GM12878 (cell line): ENCODE data around the gene PDE6B. TPM values are rescaled to one million over a fixed set of nuclear protein-coding genes. Genes with fewer than 3 reads are reported as not detected.

Experiments used
- ATAC-seq: fragments of 200-7000 bp; cut with Tn5 transposase; 3 replicates; pipeline ENCODE4 v1.9.1; 2020; ENCODE audit warnings: mild to moderate bottlenecking, moderate library complexity
- BruUV-seq: library from RNA; stranded (reverse); fragments of 400-500 nt; replicated peaks from 2 replicates; lab custom pipeline; 2021; lab: Mats Ljungman, UMichigan
- CTCF ChIA-PET: fragments of 300-600 bp; sonication (Branson Sonifier 250); formaldehyde crosslinking; extraction: SDS; loops from one replicate; lab custom pipeline; 2021; ENCODE audit warnings: inconsistent platforms; lab: Yijun Ruan, JAX
- POLR2A ChIA-PET: fragments of 350-600 bp; formaldehyde crosslinking; extraction: SDS; loops from one replicate; lab custom pipeline; 2021; ENCODE audit warnings: inconsistent platforms; lab: Charles Lee
- RAD21 ChIA-PET: fragments of 300-600 bp; sonication (Branson Sonifier 250); formaldehyde crosslinking; loops from one replicate; lab custom pipeline; 2023; ENCODE audit warnings: antibody characterized with exemption; ENCODE audit not compliant: unreplicated experiment; lab: Charles Lee
- SMC1A ChIA-PET: fragments of 300-600 bp; sonication (Branson Sonifier 250); formaldehyde crosslinking; loops from one replicate; lab custom pipeline; 2023; ENCODE audit not compliant: unreplicated experiment, uncharacterized antibody; lab: Charles Lee
- DNase-seq: peaks from one replicate; pipeline ENCODE4 v3.0.0-alpha.2; 2011; ENCODE audit warnings: low read depth, low spot score
- FAIRE-seq: peaks from 3 replicates; lab custom pipeline; 2011; peaks lifted over from hg19 to GRCh38; lab: Jason Lieb, UNC
- H2AFZ ChIP-seq: 2 replicates; pipeline ENCODE4 v1.6.0; 2011; ENCODE audit warnings: low read depth, low read length, control low read depth; ENCODE audit not compliant: control insufficient read depth
- H3K27ac ChIP-seq: 2 replicates; pipeline ENCODE4 v1.5.1; 2011; ENCODE audit warnings: control low read depth; ENCODE audit not compliant: control insufficient read depth, insufficient read depth
- H3K27me3 ChIP-seq, 2 experiments: replicated peaks in 1 of 2; 2 replicates each; pipeline versions ENCODE4 v1.6.0 to v1.6.1; 2011; ENCODE audit warnings: low read length in 1 of 2; ENCODE audit not compliant: control insufficient read depth in 2 of 2, insufficient read depth in 2 of 2
- H3K36me3 ChIP-seq, 2 experiments: 2 replicates each; pipeline ENCODE4 v1.5.1; 2011; ENCODE audit warnings: low read length in 1 of 2; ENCODE audit not compliant: control insufficient read depth in 2 of 2, insufficient read depth in 2 of 2
- H3K4me1 ChIP-seq: 2 replicates; pipeline ENCODE4 v1.6.1; 2011; ENCODE audit warnings: mild to moderate bottlenecking, low read length, moderate library complexity, mixed read lengths; ENCODE audit not compliant: control insufficient read depth, insufficient read depth
- H3K4me2 ChIP-seq: 2 replicates; pipeline ENCODE4 v1.6.0; 2011; ENCODE audit warnings: control low read depth; ENCODE audit not compliant: control insufficient read depth, insufficient read depth
- H3K4me3 ChIP-seq: fragments of 200-600 bp; sonication (generic); 2 replicates; pipeline ENCODE4 v1.5.1; 2016
- H3K79me2 ChIP-seq: 2 replicates; pipeline ENCODE4 v1.6.0; 2011; ENCODE audit warnings: low read length; ENCODE audit not compliant: control insufficient read depth, insufficient read depth
- H3K9ac ChIP-seq: 2 replicates; pipeline ENCODE4 v1.8.0; 2011; ENCODE audit warnings: low read length, control low read depth, mixed read lengths; ENCODE audit not compliant: control insufficient read depth, insufficient read depth
- H3K9me3 ChIP-seq: replicated peaks from 3 replicates; pipeline ENCODE4 v1.5.1; 2011; ENCODE audit warnings: mild to moderate bottlenecking, low read length; ENCODE audit not compliant: control insufficient read depth, insufficient read depth
- H4K20me1 ChIP-seq: 2 replicates; pipeline ENCODE4 v1.6.0; 2011; ENCODE audit not compliant: control insufficient read depth, insufficient read depth
- ATF7 ChIP-seq: fragments of 450-650 bp; IDR thresholded peaks from 2 replicates; pipeline ENCODE4 v1.6.1; 2016; ENCODE audit warnings: low read depth, mild to moderate bottlenecking
- BCL3 ChIP-seq: IDR thresholded peaks from 2 replicates; pipeline ENCODE4 v1.6.1; 2011; ENCODE audit warnings: borderline replicate concordance, low read depth, mild to moderate bottlenecking, moderate library complexity, low read length; ENCODE audit not compliant: insufficient read depth, poor library complexity, severe bottlenecking
- BHLHE40 ChIP-seq, 2 experiments: fragments of 450-650 bp in 1 of 2; IDR thresholded peaks; 2 replicates each; pipeline ENCODE4 v1.6.1; 2011 to 2017; ENCODE audit warnings: low read depth in 2 of 2, borderline replicate concordance in 1 of 2, improper control_type of control experiment in 1 of 2, low read length in 1 of 2, mild to moderate bottlenecking in 1 of 2
- BRCA1 ChIP-seq: IDR thresholded peaks from 2 replicates; pipeline ENCODE4 v1.6.1; 2011; ENCODE audit warnings: low read depth, low read length, improper control_type of control experiment
- GATAD2B ChIP-seq: fragments of 450-650 bp; conservative IDR thresholded peaks from 2 replicates; pipeline ENCODE4 v1.6.1; 2017; ENCODE audit warnings: low read depth, mild to moderate bottlenecking, moderate library complexity
- HCFC1 ChIP-seq: fragments of 150-350 bp; IDR thresholded peaks from 2 replicates; pipeline ENCODE4 v1.6.1; 2014; ENCODE audit warnings: low read length
- IRF5 ChIP-seq: fragments of 450-650 bp; IDR thresholded peaks from 2 replicates; pipeline ENCODE4 v1.6.1; 2017; ENCODE audit warnings: borderline replicate concordance
- KLF5 ChIP-seq: fragments of 450-650 bp; IDR thresholded peaks from 2 replicates; pipeline ENCODE4 v1.6.1; 2014; ENCODE audit warnings: mild to moderate bottlenecking; ENCODE audit not compliant: partially characterized antibody
- SMC3 ChIP-seq: IDR thresholded peaks from 2 replicates; pipeline ENCODE4 v1.6.1; 2011; ENCODE audit warnings: low read length, improper control_type of control experiment, borderline replicate concordance
- STAT3 ChIP-seq: IDR thresholded peaks from 2 replicates; pipeline ENCODE4 v1.6.1; 2011; ENCODE audit warnings: low read depth, low read length, improper control_type of control experiment
- WGBS: methylation state at CpG from one replicate; pipeline ENCODE4 v1.1.6; 2016; ENCODE audit warnings: low lambda C conversion rate; ENCODE audit not compliant: insufficient replicate concordance, insufficient coverage; ENCODE audit errors: missing lambda C conversion rate; 5-methylcytosine and 5-hydroxymethylcytosine counted together
- in situ Hi-C: fragments of 300-500 bp; cut with MboI; formaldehyde crosslinking; loops from 9 replicates; pipeline ENCODE4 v1.14.3; 2018; ENCODE audit warnings: mixed read lengths
- intact Hi-C: fragments of 100-400 bp; cut with micrococcal nuclease; formaldehyde crosslinking; loops from one replicate; pipeline ENCODE4 v1.14.2; 2022; ENCODE audit not compliant: unreplicated experiment
- polyA plus RNA-seq, 11 experiments: library from polyadenylated mRNA; depleted of rRNA in 4 of 11; unstranded in 6 of 11; stranded (reverse) in 5 of 11; fragments of >200 nt; fragmentation: Nextera tagmentation in 4 of 11; fragmentation: Illumina TruSeq in 1 of 11; extraction: Ambion mirVana in 4 of 11; extraction: Trizol in 1 of 11; gene quantifications; 1 replicate in 1 of 11; 2 replicates in 10 of 11; pipeline versions ENCODE4 v1.2.1 to v1.2.3, GENCODE V29; 2011 to 2016; ENCODE audit warnings: inconsistent platforms in 2 of 11, missing spikeins in 2 of 11, low read depth in 1 of 11
- total RNA-seq, 4 experiments: library from RNA; depleted of rRNA in 3 of 4; stranded (reverse); fragments of >200 nt in 3 of 4; fragmentation: Illumina TruSeq in 1 of 4; extraction: Trizol in 1 of 4; gene quantifications; 2 replicates each; pipeline versions ENCODE4 v1.2.1 to v1.2.3, GENCODE V29; 2013 to 2021

PDE6B gene
- total and polyA plus RNA-seq, 10 of the 15 experiments (the other 5 are each of a cell fraction or from before 2014, with no cell fraction given) = 2.6 to 6.4 (median 3.8) TPM

- no peak overlapping the region for H3K9ac ChIP-seq
- RAD21 ChIA-PET = no interaction called here
These were observed 53.1 kb downstream of the PDE6B start for GRCh38 chr4:678331-679103.

More at GRCh38 chr4:678331-679103, 53.1 kb downstream of the PDE6B start:
- CTCF ChIA-PET = interaction anchor here (0.8 to 2.1 kb wide), 5 partner anchors 14 to 308 kb away, joined by 3 to 5 read pairs (median 3); partner anchors contain the start of gene IDUA
- Histone ChIP-seq H3K79me2 (peaks cover 18% of the 10 kb centered on the region), H3K36me3 (no peaks in the 10 kb centered on the region), H3K4me1 (peaks cover 38% of the 10 kb centered on the region), H3K27ac (no peak overlapping the region), H4K20me1 (no peaks in the 10 kb centered on the region), H3K27me3 (no peaks in the 10 kb centered on the region), H3K9me3 (no peaks in the 10 kb centered on the region), H2AFZ (no peak overlapping the region), H3K4me2 (no peak overlapping the region), H3K4me3 (no peak overlapping the region)
- intact Hi-C loops = loop anchor here (10.0 kb wide), 3 partner anchors 204 to 434 kb away; partner anchors contain the start of genes GAK and TMEM175
- DNase-seq = no peak
- ATAC-seq = no peak
- in situ Hi-C loops = no loop called here
- BruUV-seq = no TSS peak
- POLR2A ChIA-PET = no interaction called here
- TF ChIP-seq BHLHE40 (IDR thresholded peaks at IDR 0.05; ENCODE audit: borderline replicate concordance in 1 of 2, low read depth in 2 of 2, low read length in 1 of 2) (no peak), KLF5 (no peak), GATAD2B (no peak), HCFC1 (no peak), STAT3 (no peak), ATF7 (no peak), BCL3 (no peak), IRF5 (no peak), SMC3 (no peak), BRCA1 (no peak)
- no peak for FAIRE-seq
- SMC1A ChIA-PET = interaction anchor here (1.4 kb wide), 1 partner anchor 72 kb away, joined by 3 read pairs; no protein-coding TSS in a partner anchor
- 80% methylated on average over 12 of the region's 14 CpGs for WGBS
